GM13976 (cell line): ENCODE results near the gene CRYBA4.

Source experiments
- DNase-seq: peaks from one replicate; pipeline ENCODE4 v3.0.0; 2012; ENCODE audit warnings: low spot score
- in situ Hi-C: fragments of 300-500 bp; cut with MboI; formaldehyde crosslinking; loops from one replicate; pipeline ENCODE4 v1.12.0; 2022; ENCODE audit warnings: low sequenced_read_pairs, mixed read lengths, inconsistent platforms; ENCODE audit not compliant: unreplicated experiment
- TF ChIP-seq, protein P1 (sequence below): IDR thresholded peaks from 2 replicates; pipeline ENCODE4 v1.5.1; 2012; ENCODE audit warnings: borderline replicate concordance, mild to moderate bottlenecking; ENCODE audit not compliant: insufficient read depth; ENCODE audit errors: extremely low read depth, missing control alignments, control extremely low read depth

The CRYBA4 gene

DNA sequence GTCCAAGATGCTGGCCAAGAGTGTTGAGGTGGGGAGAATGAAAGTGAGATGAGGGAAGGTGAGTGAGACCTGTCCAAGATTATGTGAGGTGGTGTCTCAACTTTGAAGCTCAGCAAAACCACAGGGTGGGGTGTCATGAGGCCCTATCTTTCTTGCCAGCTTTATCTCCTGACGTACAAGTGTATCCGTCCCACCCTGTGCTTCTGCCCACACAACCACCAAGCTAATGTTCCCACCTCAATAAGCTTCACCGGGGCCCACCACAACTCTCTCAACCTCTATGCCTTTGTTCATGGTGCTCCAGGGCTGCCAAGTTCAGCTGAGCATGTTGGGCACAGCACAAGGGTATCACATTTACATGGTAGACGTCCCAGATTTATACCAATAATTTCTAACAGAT, 24.7 kb upstream of the CRYBA4 start:
- TF ChIP-seq, protein P1, sequence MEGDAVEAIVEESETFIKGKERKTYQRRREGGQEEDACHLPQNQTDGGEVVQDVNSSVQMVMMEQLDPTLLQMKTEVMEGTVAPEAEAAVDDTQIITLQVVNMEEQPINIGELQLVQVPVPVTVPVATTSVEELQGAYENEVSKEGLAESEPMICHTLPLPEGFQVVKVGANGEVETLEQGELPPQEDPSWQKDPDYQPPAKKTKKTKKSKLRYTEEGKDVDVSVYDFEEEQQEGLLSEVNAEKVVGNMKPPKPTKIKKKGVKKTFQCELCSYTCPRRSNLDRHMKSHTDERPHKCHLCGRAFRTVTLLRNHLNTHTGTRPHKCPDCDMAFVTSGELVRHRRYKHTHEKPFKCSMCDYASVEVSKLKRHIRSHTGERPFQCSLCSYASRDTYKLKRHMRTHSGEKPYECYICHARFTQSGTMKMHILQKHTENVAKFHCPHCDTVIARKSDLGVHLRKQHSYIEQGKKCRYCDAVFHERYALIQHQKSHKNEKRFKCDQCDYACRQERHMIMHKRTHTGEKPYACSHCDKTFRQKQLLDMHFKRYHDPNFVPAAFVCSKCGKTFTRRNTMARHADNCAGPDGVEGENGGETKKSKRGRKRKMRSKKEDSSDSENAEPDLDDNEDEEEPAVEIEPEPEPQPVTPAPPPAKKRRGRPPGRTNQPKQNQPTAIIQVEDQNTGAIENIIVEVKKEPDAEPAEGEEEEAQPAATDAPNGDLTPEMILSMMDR: no peak
- no peak for DNase-seq
- in situ Hi-C loops: no loop called here

DNA sequence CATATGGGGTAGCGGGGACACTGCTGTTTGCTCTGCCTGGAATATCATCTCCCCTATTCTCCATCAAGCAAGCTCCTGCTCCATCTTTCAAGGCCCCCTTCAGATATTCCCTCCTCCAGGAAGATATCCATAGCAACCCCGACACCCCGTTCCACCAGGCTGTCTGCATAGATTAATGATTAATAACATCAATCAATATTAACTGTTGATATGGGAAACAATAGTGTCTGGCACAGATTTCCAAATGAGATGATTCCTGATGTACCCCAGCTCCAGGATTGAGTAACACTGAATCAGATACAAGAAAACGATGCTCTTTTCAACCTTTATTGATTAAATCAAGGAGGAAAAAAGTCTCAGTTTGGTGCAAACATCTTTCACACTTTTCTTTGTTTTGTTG, 24.3 kb upstream of the CRYBA4 start:
- DNase-seq: no peak
- in situ Hi-C loops: no loop called here
- TF ChIP-seq, protein P1: no peak

DNA sequence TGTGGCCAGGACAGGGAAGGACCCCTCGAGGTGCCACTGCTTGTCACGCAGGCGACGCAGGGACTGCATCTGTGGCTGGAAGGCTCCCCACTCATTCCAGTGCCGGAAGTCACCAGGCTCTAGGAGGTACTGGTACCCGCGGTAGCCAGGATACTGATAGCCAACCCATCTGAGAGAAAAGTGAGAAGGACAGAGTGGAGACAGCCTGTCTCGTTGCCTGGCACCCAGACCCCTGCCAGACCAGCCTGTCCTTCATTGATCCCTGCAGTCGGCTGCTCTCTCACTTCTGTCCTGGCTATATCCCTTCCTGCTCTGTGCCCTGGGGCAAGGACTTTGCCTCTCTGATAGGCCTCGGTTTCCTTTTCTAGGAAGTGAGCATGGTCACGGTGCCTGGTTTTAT, 22.3 kb upstream of the CRYBA4 start:
- no peak for DNase-seq
- TF ChIP-seq, protein P1: no peak
- in situ Hi-C loops: no loop called here

DNA sequence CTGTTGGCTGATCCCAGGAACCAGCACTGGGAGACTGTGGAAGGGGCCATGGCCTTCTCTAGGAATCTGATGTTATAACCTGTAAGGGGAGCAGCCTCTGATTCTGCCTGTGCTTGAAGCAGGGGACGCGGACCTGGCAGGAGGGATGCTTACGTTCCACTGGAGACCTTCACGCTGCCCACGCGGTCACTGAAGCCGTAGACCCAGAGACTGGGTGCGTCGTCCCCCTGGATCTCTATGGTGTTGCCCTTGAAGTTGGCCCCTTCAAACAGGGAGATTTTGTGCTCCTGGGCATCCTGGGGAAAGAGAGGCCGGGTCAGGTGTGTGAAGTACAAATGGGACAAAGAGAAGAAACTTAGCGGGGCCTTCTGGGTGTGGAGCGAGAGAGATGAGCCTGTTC, 20.0 kb upstream of the CRYBA4 start:
- no peak for DNase-seq
- TF ChIP-seq, protein P1: no peak
- in situ Hi-C loops: no loop called here

DNA sequence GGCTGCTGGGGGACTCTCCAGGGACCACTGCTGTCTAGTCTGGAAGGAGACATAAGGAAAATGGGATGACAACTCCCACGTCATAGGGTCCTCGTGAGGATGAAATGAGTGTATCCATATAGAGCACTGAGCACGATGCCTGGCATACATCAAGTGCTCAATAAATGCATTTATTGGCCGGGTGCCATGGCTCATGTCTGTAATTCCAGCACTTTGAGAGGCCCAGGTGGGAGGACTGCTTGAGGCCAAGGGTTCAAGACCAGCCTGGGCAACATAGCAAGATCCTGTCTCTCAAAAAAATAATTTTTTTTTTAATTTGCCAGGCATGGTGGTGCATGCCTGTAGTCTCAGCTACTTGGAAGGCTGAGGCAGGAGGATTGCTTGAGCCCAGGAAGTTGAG, 19.6 kb upstream of the CRYBA4 start:
- TF ChIP-seq, protein P1: no peak
- in situ Hi-C loops: no loop called here
- no peak for DNase-seq

DNA sequence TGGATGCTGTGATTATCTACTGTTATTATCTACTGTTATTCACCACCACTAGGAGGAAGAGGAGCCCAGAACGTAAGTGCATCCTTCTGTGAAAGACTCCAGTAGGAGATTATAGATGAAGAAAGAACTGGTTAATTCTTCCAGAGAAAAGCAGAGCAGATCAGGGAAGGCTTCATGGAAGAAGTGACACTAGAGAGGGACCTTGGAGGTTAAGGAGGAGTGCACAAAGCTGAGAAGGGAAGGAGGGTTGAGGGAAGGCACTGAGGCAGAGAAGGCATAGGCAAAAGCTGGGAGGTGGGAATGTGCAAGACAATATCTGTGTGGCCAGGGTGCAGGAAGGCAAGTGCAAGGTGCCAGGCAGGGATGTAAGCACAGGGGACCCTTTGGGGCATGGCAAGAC, 17.4 kb upstream of the CRYBA4 start:
- in situ Hi-C loops: no loop called here
- DNase-seq: no peak
- TF ChIP-seq, protein P1: no peak

DNA sequence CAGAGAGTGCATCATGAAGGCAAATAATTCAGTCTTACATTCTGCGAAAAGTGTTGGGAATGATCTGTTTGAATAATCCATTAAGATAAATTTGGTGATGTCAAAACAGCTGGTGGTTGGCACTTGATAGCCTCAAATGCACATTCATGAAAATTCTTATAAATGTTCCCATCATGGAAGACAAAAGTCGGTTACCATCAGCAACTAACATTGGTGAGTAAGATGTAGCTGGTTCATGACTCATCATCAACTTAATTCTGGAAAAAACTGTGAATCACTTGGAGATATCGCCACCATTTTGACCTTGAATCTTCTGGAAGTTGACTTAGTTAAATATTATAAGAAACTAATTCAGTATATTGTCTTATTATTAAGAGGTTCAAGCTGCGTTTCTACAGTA, 15.2 kb upstream of the CRYBA4 start:
- no peak for DNase-seq
- in situ Hi-C loops: no loop called here
- TF ChIP-seq, protein P1: no peak
